Measurements from ENCODE around the gene ZNF687.

Gene ZNF687

DNA sequence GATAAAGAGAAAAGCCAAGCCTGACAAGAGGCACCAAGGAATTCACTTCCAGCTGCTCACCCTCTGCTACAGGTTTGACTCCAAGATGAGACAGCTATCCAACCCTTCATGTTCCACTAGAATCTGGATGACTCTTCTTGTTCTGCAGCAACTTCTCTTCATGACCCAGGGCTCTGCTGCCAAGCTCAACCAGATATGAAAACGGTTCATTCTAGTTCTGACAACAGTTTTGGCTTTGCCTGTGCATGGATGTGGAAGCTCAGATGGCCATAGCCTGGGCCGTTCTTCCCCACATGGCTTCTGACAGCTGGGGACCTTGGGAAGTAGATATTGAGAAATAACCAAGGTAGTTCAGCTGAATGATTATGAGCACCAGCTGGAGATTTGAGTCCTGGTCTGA, 31.4 kb downstream of the ZNF687 start:
- DNase-seq: no peak

DNA sequence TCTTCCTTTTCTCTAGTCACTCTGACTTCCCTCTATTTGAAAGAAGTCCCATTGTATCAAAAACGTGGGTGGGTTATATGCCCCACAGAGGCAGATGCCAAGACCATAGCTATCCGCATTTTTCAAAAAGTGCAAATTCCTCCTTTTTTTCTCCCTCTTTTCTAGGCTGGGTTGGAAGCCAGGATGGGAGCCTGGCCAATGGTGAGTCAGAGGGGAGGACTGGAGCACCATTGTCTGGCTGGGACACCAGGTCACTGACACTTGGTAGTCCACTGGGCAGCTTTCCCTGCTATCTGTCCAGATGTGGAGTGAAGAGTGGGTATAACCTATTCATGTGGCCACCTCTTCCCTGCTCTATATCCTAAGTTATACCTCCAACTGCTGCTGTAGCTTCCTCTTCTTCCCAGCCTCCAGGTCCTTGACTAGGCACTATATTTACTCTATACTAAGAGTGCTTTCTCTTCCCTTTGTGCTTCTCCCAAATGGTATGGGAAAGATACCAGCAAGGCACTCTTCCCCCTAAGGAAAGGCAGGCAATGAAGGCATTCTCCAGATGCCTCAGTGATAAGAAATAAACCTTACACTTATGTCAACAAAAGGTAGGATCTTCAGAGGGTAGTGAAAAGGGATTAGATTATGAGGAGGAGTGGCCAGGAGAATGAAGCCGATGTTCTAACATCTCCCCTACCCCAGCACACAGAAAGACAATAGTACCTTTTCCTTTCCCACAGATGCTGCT, 32.2 kb downstream of the ZNF687 start:
- DNase-seq: no peak

DNA sequence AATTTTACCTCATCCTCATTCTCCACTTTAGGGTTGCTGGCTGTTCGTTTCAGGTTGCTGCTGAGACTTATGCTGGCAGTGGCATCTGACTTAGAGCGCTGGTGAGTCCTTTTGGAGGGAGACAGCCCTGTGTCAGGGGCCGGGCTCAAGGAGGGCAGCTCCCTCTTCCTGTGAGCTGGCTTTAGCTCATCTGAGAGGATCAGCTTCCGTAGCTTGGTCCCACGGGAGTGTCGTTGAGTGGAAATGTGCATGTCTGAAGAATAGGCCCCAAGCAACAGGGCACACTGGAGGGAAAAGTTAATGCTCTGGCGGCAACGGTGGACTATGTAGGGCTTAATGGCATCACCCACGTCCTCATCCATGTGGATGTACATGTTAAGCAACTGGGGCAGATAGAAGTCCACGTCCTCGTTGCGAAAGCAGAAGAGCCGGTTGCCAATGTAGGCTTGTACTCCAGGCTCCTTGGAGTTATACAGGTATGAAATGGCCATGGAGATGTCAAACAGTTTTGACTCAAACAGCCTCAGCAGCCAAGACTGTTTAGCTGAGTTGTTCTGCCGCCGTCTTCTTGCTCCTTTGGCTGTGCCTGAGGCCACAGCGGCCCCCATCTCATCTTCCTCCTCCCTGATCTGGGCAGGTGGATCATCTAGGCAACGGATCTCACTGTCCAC, 33.6 kb downstream of the ZNF687 start:
- no peak for DNase-seq

DNA sequence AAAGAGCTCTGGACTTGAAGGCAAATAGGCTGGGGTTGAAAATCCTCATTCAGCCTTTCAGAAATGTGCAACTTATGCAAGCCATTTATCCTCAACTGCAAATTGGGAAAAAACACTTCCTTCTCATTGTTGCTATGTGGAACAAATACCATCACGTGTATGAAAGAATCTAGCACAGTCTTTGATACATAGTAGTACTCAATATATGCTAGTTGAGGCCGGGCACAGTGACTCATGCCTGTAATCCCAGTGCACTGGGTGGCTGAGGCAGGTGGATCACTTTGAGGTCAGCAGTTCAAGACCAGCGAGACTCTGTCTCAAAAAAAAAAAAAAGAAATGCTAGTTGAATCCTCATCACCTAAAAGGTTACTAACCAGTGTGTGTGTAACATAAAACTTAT, 36.9 kb downstream of the ZNF687 start:
- no peak for DNase-seq

DNA sequence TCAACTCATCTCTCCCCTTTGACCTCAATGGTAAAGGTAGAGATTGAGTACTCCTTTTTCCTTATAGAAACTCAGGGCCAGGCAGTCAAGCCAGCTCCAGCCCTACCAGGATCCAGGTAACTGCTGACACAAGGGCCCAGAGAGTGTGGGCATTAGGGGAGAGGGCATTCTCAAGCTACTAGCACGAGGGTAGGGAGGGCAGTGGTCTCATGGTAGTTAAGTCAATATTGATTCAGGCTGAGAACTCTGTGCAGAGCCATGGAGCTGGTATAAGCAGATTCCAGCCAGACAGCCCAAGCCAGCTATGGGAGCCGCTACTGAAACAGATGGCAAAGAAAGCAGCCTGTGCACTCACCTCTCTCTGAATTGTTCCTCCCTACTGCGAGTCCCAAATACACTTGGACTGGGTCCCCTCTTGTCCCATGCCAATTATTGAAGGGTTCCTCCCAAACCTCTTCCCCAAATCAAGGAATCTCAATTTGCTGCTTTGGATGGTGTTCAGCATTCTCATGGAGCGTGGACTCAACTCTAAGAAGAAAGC, 42.4 kb downstream of the ZNF687 start:
- peak in 1 of 2 experiments; percentile 28 for DNase-seq

DNA sequence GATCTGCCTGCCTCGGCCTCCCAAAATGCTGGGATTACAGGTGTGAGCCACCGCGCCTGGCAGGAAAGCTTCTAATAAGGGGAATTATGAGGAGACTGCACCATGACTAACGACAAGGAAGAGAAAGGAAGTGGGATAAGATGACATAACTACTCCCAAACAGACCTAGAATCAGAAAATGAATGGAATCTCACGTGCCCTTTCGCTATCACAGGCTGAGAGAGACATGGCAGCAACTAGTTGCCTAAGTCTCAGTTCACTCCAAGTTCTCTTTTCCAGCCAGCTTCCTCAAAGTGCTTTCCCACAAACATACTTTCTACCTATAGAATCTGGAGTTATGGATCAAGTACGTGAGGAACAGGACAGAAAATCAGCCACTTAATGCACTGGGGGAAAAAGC, 43.1 kb downstream of the ZNF687 start:
- DNase-seq: no peak

DNA sequence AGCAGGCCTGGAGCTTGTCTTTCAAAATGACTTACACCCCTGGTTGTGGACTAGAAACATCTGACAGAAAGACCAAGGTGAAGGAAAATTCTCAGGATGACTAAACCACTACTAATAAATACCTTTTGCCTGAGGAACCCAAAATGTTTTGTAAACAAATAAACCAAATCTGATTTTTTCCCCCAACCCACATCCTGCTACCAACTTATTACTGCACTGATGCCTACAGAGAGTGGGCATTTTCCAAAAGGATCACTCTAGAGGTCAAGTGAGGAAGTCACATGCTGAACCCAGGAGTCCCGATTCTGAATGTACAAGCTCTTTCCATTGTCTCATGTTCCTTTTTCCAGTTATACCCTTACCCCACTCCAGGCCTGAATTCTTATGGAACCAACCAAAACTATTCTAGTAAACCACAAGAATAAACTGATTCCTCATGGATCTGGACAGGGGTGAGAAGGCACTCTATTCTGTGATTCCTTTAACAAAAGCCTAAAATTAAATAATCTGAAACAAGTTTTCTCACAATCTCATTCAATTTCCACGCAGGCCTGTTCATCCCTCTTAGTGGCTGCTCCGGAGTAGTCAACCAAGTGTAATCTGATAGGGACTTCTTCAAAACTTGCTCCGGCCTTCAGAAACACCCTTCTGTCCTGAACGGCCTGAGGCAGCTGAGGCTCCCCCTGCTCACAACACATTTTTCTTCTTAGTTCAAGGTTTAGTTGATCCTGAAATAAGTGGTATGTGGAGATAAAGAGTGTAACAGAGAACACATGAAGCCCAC, 43.7 kb downstream of the ZNF687 start:
- no peak for DNase-seq

DNA sequence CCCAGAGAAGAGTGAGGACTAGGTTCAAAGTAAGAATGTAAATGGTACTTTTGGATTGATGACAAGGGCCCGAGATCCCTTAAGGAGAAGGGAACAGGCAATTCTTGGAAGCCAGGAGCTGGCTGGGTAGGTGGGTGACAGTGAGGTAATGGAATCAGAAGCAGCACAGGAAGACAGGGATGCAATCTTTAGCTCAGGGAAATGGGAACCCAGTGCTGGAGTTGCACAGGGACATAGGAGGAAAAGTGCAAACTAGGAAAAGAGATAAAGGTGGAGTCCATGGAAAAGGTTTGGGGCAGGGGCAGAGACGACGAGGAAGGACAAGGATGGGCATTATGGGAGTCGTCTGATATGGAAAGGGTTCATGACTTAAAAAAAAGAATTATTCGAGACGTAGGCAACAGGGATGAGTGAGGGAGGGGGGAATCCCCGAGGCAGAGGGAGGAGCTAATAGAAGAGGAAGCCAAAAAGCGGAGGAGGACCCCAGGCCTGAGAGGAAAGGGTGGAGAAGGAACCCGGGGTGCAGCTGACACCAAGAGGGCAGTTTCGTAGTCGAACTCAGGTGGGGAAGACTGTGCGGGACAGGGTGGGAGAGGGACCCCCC, 44.6 kb downstream of the ZNF687 start:
- no peak for DNase-seq

DNA sequence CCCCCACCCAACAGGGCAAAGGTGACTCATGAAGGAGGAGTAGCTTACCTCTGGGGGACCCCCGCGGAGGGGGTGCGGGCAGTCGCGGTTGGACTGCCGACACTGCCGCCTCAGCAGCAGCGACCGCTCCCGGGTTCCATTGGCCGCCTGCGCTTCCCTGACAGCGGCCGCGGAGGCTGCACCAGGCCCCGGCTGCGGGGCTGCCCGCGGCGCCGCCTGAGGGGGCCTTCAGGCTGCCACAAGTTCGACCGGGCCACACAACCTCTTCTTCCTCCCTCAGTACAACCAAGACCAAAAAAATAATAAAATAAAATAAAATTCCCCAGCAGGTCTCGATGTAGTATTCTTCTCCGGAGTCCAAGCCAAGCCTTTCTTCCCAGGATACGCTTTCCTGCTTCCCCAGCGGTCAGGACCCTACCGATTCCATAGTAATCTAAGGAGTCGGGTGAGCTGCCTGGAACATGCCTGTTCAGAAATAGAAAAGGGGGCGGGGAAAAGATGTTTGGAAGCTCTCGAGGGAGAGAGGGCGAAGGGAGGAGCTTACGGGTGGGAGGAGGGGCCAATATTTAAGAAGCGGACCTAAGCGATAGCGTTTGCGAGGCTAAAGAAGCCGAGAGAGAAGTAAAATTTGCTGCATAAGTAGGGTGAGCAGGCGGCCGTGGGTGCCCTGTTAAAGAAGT, 45.3 kb downstream of the ZNF687 start, which contains the start of gene PI4KB:
PI4KB (minus strand) TSS at position 194 of the 680 bp plus-strand sequence. CDS start 10,935 bp downstream, outside the sequence.
- peak; percentile 79 to 89 for DNase-seq

DNA sequence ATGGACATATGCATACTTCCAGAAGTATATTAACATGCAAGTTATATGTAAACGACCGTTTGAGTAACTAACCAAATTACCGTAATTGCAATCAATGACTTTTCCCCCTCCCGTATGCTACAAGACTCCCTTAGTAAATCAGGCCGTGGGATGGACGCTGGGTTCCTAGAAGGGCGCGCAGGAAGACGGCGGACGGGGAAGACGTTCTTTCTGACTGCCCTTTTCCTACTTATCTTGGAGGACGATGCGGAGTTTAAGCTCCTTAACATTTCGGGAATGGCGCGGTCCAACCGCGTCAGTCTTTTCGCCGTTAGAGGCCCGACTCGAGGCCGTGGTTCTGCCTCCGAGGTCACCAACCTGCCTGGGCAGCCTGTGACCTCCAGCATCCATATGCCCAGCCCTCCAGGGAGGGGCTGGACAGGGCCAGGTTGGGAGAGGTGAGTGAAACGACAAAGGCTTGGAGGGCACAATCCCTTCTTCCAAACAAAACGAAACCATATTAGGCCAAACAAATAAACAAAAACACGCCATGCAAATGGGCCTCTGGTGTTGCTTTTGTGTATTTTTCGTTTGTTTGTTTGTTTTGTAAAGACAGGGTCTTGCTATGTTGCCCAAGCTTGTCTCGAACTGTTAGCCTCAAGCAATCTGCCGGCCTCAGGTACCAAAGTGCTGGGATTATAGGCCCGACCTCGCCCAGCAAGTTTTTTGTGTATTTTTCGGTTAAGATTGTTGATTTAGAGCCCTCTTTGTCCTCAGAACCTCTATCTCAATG, 46.0 kb downstream of the ZNF687 start:
- DNase-seq: no peak

DNA sequence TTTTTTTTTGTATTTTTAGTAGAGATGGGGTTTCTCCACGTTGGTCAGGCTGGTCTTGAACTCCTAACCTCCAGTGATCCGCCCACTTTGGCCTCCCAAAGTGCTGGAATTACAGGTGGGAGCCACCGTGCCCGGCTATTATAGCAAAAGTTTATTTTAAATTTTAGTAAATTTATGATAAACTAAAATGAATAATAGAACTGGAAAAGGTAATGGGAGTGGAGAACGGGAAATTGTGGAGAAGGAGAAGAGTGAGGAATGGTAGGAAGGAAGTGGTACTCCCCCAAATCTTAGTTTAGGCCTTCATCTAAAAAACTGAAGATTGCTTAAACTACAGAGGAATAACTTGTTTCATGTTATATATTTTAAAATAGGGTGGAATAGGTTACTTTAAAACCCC, 52.7 kb downstream of the ZNF687 start:
- no peak for DNase-seq

DNA sequence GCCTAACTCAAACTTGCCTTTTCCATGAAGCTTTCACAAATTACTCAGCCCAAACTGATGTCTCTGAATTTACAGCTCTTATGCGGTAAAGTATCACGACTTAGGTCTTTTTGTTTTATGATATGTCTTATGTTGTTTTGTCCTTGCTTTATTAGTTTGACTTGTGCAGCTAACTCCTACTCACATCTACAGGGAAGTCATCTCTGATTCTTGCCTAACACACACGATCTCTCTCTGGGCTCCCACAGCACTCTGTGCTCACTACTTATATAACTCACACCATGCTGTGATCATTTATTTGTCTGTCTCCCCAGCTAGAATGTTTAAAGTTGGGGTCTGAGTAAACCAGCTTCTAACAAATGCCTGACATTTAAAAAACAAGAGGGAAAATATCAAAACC, 54.5 kb downstream of the ZNF687 start:
- no peak for DNase-seq

DNA sequence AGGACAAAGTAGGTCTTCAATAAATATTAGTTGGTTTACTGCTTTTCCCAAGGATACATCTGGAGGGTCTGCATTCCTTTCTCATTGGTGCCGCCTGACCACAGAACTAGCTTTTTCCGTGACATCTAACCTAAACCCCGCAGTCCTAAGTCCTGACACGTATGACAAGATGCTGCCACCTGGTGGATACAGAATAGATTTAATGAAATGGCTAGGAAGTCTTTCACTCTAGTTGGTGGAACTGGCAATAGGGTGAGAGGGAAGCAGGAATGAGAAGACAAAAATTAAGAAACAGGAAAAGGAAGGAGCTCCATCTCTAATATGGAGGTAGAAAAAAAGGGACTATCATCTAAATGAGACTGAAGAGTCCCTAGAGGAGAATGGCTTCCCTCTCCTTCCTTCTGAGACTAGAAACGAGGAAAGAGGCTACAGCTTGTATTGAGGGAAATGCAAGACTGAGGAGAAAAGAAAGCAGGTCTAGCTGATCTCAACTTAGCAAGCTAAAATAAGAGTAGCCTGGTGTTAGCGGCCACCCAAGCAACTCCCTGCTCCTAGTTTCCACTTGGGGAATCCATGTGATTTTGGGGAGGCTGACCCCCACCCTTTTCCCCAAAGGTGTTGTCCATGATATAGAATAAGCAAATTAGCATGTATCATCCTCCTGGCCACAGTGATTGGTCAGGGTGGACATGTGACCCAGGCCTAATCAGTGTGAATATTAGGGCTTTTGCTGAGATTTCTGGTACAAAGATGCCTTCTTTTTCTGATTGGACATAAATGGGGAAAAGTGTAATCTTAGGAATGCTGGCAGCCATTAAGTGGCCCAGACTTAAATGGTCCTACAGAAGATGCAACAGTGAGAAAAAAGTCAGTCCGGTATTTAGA, 59.0 kb downstream of the ZNF687 start:
- DNase-seq: peak in 1 of 2 experiments; percentile 61
